ENCODE measurements around the gene SURF6. TPM values are rescaled to one million over a fixed set of nuclear protein-coding genes. Genes with fewer than 3 reads are reported as not detected.

SURF6 gene
- total and polyA plus RNA-seq, 2 of the 8 experiments (the other 6 are each of a cell fraction or from before 2014, with no cell fraction given), result 6.1 to 23.7 TPM

- Histone ChIP-seq H3K14ac (ENCODE audit: insufficient read length) (no peak overlapping the region), H2AFZ (ENCODE audit: low read length) (no peak overlapping the region), H3K23me2 (ENCODE audit: low read depth, low read length) (no peaks in the 10 kb centered on the region), H4K91ac (replicated peaks; ENCODE audit: insufficient read length, low read length) (no peak overlapping the region), H2BK120ac (replicated peaks; ENCODE audit: low read depth, low read length) (no peak overlapping the region), H3K9ac (replicated peaks in 1 of 4; ENCODE audit: extremely low read depth in 1 of 4, low read depth in 3 of 4, low read length in 3 of 4) (no peak overlapping the region), H3K56ac (replicated peaks; ENCODE audit: insufficient read length, low read depth, low read length) (no peak overlapping the region), H3K27ac (ENCODE audit: low read depth, low read length) (no peak overlapping the region), H4K5ac (ENCODE audit: insufficient read length, low read depth, low read length) (no peak overlapping the region), H3K23ac (ENCODE audit: insufficient read length) (no peak overlapping the region), H3K4me2 (ENCODE audit: insufficient read depth in 1 of 2, low read depth in 2 of 2, low read length in 2 of 2) (no peak overlapping the region), H3K9me3 (ENCODE audit: insufficient read depth in 2 of 2, low read depth in 1 of 2, low read length in 1 of 2) (peaks cover 10 to 16% of the 10 kb centered on the region in 2 experiments), H2BK5ac (ENCODE audit: low read depth, low read length) (no peak overlapping the region), H2AK5ac (ENCODE audit: low read depth, low read length) (no peak overlapping the region), H3K27me3 (replicated peaks in 1 of 4; ENCODE audit: control insufficient read depth in 3 of 4, extremely low read depth in 1 of 4, insufficient read depth in 3 of 4, low read length in 3 of 4) (no peaks in the 10 kb centered on the region), H2BK12ac (ENCODE audit: low read depth, low read length) (no peak overlapping the region), H3K4ac (replicated peaks; ENCODE audit: insufficient read length, low read depth, low read length) (no peak overlapping the region), H3K18ac (ENCODE audit: extremely low read depth, low read length) (no peak overlapping the region), H3K79me1 (ENCODE audit: low read depth, low read length) (no peaks in the 10 kb centered on the region), H3K79me2 (ENCODE audit: control insufficient read depth in 1 of 2, insufficient read depth in 2 of 2, low read length in 2 of 2) (no peaks in the 10 kb centered on the region), H4K8ac (ENCODE audit: extremely low read depth, insufficient read depth, low read length) (no peak overlapping the region), H2BK15ac (ENCODE audit: low read length) (no peak overlapping the region), H3K36me3 (ENCODE audit: control insufficient read depth in 2 of 4, insufficient read depth in 4 of 4, low read length in 3 of 4) (no peaks in the 10 kb centered on the region), H3K4me3 (ENCODE audit: extremely low read depth in 1 of 4, insufficient read depth in 2 of 4, low read depth in 3 of 4, low read length in 4 of 4) (no peak overlapping the region), H4K20me1 (replicated peaks in 1 of 2; ENCODE audit: control insufficient read depth in 1 of 2, insufficient read depth in 2 of 2, low read length in 2 of 2) (no peaks in the 10 kb centered on the region), H2BK20ac (ENCODE audit: low read length) (no peak overlapping the region), H3K4me1 (replicated peaks in 1 of 4; ENCODE audit: control insufficient read depth in 3 of 4, insufficient read depth in 4 of 4, low read length in 3 of 4) (no peaks in the 10 kb centered on the region)
- POLR2A ChIA-PET (ENCODE audit: partially characterized antibody), result no interaction called here
- WGBS, 2 experiments (ENCODE audit: extremely low coverage in 1 of 2, insufficient coverage in 1 of 2, insufficient read length in 1 of 2, insufficient replicate concordance in 2 of 2, low coverage in 1 of 2, low lambda C conversion rate in 2 of 2, missing lambda C conversion rate in 1 of 2), result 81% methylated on average over 13 of the region's 13 CpGs; no CpG with 5 or more reads in 1 of the 2 experiments
- CTCF ChIA-PET (ENCODE audit: partially characterized antibody), result interaction anchor here (1.0 to 1.8 kb wide), 3 partner anchors 10 to 138 kb away, joined by 4 to 6 read pairs (median 4); no protein-coding TSS in a partner anchor
- FAIRE-seq, result no peak
- DNase-seq (ENCODE audit: low read depth in 1 of 2, low spot score in 2 of 2), result no peak
- TF ChIP-seq NANOG (IDR thresholded peaks at IDR 0.05; ENCODE audit: insufficient read depth, low read depth, low read length, poor library complexity, severe bottlenecking), result no peak
- TF ChIP-seq CHD2 (IDR thresholded peaks at IDR 0.05; ENCODE audit: low read length), result no peak
- no peak for TF ChIP-seq BRCA1 (IDR thresholded peaks at IDR 0.05; ENCODE audit: low read depth, low read length)
- TF ChIP-seq ZNF274 (IDR thresholded peaks at IDR 0.05; ENCODE audit: borderline replicate concordance, extremely low read depth, low read length), result no peak
- no peak for TF ChIP-seq TBP (IDR thresholded peaks at IDR 0.05; ENCODE audit: low read depth, low read length)
- TF ChIP-seq NRF1 (IDR thresholded peaks at IDR 0.05; ENCODE audit: low read depth, low read length), result no peak
- no peak for TF ChIP-seq POLR2A (IDR thresholded peaks at IDR 0.05; ENCODE audit: control extremely low read depth in 1 of 2, low read depth in 2 of 2, low read length in 2 of 2)
- no peak for TF ChIP-seq BCL11A (IDR thresholded peaks at IDR 0.05; ENCODE audit: low read depth in 2 of 2, low read length in 2 of 2)
- no peak for TF ChIP-seq FOSL1 (IDR thresholded peaks at IDR 0.05; ENCODE audit: insufficient read depth, low read depth, low read length)
- TF ChIP-seq RAD21 (IDR thresholded peaks at IDR 0.05 in 1 of 2, conservative IDR thresholded peaks at IDR 0.05 in 1 of 2; ENCODE audit: low read depth in 2 of 2, low read length in 2 of 2), result no peak
- TF ChIP-seq PHF8 (conservative IDR thresholded peaks at IDR 0.05; ENCODE audit: low read depth, low read length), result no peak
- no peak for TF ChIP-seq EP300 (IDR thresholded peaks at IDR 0.05; ENCODE audit: borderline replicate concordance in 1 of 2, low read depth in 2 of 2, low read length in 2 of 2)
- TF ChIP-seq GTF2F1 (IDR thresholded peaks at IDR 0.05; ENCODE audit: borderline replicate concordance, low read depth, low read length), result no peak
These were observed 11.8 kb downstream of the SURF6 start for GRCh38 chr9:133323991-133324703.
